ENCODE data around the gene IER3IP1. TPM values are rescaled to one million over a fixed set of nuclear protein-coding genes. Genes with fewer than 3 reads are reported as not detected.
"Not testable (repeated sequence)": the region's sequence is repeated elsewhere in the genome, so short reads cannot be mapped to it uniquely, and the experiment has no call there.

The IER3IP1 gene
- total and polyA plus RNA-seq, 8 donors, result 2.7 to 15.4 (median 5.5) TPM

DNA sequence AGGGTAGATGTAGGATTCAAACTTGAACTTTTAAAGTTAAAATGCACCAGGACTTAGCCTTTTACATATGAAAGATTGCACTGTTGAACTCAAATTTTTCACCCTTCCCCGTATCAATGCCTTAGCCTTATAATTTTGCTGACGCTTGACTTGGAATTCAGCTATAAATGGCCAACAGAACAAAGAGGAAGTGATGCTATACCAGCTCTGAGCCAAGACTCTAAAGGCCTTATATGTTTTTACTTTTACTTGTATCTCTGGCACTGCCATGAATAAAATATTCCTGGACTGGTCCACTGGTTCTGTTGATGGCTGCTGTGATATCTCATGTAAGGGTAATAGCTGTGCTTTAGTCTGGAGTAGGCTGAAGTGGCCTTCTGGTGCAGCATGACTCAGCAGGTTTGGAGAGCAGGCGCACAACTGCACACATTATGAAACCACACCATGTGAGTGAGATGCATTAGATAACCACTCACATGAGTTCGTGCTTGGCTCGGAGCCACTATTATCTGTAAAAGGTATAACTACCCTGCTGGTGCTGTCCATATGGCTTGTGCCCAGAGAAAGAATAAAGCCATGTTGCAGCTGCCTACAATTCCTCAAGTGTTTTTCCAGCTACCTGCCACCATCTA lies 8.4 kb upstream of the IER3IP1 start:
- FAIRE-seq (no peak), ATAC-seq (peak; percentile 35 to 80 (median 59)), DNase-seq (peak in 4 of 6 donors; percentile 20 to 79 (median 51))
- Histone ChIP-seq H3K4me1 (no peaks in the 10 kb centered on the region), H3K36me3 (no peaks in the 10 kb centered on the region), H3K27me3 (peaks cover 0 to 3% (median 0%) of the 10 kb centered on the region in 4 donors), H3K9me3 (no peaks in the 10 kb centered on the region), H3K27ac (no peak overlapping the region), H3K4me3 (no peak overlapping the region)
- TF ChIP-seq, protein P1, sequence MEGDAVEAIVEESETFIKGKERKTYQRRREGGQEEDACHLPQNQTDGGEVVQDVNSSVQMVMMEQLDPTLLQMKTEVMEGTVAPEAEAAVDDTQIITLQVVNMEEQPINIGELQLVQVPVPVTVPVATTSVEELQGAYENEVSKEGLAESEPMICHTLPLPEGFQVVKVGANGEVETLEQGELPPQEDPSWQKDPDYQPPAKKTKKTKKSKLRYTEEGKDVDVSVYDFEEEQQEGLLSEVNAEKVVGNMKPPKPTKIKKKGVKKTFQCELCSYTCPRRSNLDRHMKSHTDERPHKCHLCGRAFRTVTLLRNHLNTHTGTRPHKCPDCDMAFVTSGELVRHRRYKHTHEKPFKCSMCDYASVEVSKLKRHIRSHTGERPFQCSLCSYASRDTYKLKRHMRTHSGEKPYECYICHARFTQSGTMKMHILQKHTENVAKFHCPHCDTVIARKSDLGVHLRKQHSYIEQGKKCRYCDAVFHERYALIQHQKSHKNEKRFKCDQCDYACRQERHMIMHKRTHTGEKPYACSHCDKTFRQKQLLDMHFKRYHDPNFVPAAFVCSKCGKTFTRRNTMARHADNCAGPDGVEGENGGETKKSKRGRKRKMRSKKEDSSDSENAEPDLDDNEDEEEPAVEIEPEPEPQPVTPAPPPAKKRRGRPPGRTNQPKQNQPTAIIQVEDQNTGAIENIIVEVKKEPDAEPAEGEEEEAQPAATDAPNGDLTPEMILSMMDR (IDR thresholded peaks at IDR 0.05), result no peak
- WGBS, 2 donors, result 55 to 64% methylated on average over 5 of the region's 5 CpGs
- intact Hi-C loops (cut with DNase I), result no loop called here

DNA sequence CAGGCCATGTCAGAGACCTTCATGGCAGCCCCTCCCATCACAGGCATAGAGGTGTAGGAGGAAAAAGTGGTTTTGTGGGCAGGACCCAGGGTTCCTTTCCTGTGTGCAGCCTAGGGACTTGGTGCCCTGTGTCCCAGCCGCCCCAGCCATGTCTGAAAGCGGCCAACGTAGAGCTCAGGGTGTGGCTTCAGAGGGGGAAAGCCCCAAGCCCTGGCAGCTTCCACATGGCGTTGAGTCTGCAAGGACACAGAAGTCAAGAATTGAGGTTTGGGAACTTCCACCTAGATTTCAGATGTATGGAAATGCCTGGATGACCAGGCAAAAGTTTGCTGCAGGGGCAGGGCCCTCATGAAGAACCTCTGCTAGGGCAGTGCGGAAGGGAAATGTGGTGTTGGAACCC lies 6.0 kb upstream of the IER3IP1 start:
- H3K27me3 ChIP-seq; H3K9me3 ChIP-seq; FAIRE-seq; H3K36me3 ChIP-seq; H3K4me3 ChIP-seq; intact Hi-C loops (cut with DNase I); H3K27ac ChIP-seq; H3K4me1 ChIP-seq; DNase-seq; ATAC-seq: not testable (repeated sequence)
- 84 to 85% methylated on average over 5 of the region's 5 CpGs for WGBS, 2 donors

DNA sequence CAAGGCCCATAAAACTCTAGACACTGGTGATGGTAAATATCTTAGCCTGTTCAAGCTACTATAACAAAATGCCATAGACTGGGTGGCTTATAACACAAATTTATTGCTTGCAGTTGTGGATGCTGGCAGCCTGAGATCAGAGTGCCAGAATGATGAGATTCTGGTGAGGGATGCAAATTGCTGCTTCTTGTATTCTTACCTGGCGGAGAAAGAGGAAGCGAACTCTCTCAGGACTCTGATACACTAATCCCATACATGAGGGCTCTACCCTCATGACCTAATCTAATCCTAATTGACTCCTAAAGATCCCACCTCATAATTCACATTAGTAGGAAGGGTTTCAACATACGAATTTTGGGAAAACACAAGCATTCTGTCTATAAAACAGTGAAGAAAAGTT lies 4.6 kb upstream of the IER3IP1 start:
- no peak for ATAC-seq
- H3K36me3 ChIP-seq, result no peaks in the 10 kb centered on the region
- no peaks in the 10 kb centered on the region for H3K4me1 ChIP-seq
- H3K4me3 ChIP-seq, result no peak overlapping the region
- TF ChIP-seq, protein P1 (IDR thresholded peaks at IDR 0.05), result no peak
- intact Hi-C loops (cut with DNase I), result no loop called here
- no peaks in the 10 kb centered on the region for H3K9me3 ChIP-seq
- H3K27me3 ChIP-seq, result no peaks in the 10 kb centered on the region
- no peak overlapping the region for H3K27ac ChIP-seq
- 80 to 86% methylated on average over 3 of the region's 3 CpGs for WGBS, 2 donors
- FAIRE-seq, result no peak
- no peak for DNase-seq

DNA sequence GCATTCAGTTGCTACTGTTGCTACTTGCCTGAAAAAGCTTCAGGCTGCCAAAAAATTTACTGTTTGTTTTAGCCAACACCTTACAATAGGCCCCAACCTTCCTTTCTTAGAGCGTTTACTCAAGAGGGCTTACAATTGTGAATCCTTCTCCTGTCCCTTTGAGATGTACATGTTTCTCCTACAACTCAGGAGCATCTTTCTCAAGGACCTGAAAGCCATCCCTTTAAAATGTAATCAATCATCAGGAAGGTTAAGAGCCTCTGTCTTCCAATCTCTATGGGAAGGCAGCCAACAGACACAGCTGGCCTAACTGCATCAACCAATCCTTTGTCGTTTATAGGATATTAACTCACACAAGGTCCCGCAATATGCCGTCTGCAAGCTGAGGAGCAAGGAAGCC lies 3.4 kb upstream of the IER3IP1 start:
- Histone ChIP-seq H3K9me3 (no peaks in the 10 kb centered on the region), H3K27ac (no peak overlapping the region), H3K4me1 (peaks cover 4 to 6% (median 5%) of the 10 kb centered on the region in 3 donors), H3K36me3 (no peaks in the 10 kb centered on the region), H3K27me3 (no peaks in the 10 kb centered on the region), H3K4me3 (no peak overlapping the region)
- WGBS, 2 donors, result 31 to 33% methylated on average over 4 of the region's 4 CpGs
- ATAC-seq (no peak), DNase-seq (no peak), FAIRE-seq (no peak)
- intact Hi-C loops (cut with DNase I), result no loop called here
- TF ChIP-seq, protein P1 (IDR thresholded peaks at IDR 0.05), result no peak

DNA sequence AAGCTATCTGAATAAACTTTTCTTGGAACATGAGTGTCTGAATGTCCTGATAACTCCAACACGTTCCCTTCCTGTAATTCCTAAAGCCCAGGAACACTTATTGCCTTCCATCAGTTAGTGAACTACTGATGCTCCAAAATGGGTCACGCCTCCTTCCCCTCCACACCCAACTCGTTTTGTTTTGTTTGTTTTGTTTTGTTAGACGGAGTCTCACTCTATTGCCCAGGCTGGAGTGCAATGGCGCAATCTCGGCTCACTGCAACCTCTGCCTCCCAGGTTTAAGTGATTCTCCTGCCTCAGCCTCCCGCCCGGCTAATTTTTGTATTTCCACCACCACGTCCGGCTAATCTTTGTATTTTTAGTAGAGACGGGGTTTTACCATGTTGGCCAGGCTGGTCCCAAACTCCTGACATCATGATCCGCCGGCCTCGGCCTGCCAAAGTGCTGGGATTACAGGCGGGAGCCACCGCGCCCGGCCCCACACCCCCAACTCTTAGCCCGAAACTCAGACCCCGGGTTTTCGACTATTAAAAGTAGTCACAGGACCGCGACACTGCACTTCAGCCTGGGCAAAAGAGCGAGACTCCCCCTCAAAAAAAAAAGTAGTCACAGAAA lies 774 bp downstream of the IER3IP1 start:
- Histone ChIP-seq H3K27ac (peak overlapping the region in 3 of 4 donors; percentile 40 to 74 (median 70)), H3K27me3 (no peaks in the 10 kb centered on the region), H3K9me3 (no peaks in the 10 kb centered on the region), H3K4me3 (peak overlapping the region; percentile 51 to 99 (median 88)), H3K4me1 (peaks cover 8 to 16% (median 13%) of the 10 kb centered on the region in 3 donors), H3K36me3 (no peaks in the 10 kb centered on the region)
- peak; percentile 28 to 49 (median 40) for ATAC-seq
- FAIRE-seq, result no peak
- 1% methylated on average over 24 of the region's 24 CpGs for WGBS, 2 donors
- DNase-seq, result peak in 1 of 6 donors; percentile 24
- intact Hi-C loops (cut with DNase I), result no loop called here
- TF ChIP-seq, protein P1 (IDR thresholded peaks at IDR 0.05), result no peak

Measured in pancreas (tissue), 10 donors.